AG09319 (cell line): ENCODE data around the gene TUBB1.

Source experiments
- DNase-seq: peaks from one replicate; pipeline ENCODE4 v3.0.0-alpha.2; 2010; ENCODE audit warnings: low read depth; ENCODE audit errors: extremely low read depth
- TF ChIP-seq, protein P1 (sequence below): IDR thresholded peaks from 2 replicates; pipeline ENCODE4 v1.5.1; 2011; ENCODE audit warnings: low read depth, mild to moderate bottlenecking, inconsistent platforms, low read length, moderate library complexity

TUBB1 gene

DNA sequence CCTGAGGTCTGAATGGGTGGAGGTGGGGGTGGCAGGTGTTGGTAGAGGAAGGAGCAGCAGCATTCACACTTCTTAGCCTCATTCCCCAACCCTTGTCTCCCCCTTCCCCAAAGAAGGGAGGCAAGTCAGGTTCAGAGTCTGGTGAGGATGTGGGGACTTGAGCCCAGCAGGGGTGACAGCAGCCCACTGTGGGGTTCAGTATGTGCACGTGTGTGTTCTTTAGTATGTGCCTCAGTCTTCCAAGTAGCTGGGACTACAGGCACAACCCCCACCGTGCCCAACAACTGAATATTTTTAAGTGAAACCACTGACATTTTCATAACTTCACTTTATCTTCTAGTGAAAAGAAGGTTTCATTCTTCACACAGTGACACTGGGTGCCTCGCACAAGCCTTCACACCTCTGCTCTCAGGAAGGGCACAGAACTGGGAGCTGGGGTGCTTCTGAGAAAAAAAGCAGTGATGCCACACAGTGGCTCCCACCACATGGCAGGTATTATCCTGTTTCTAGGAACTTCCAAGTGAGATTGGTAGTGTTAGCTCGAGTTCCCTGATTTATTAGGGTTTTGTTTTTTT, 56.8 kb downstream of the TUBB1 start:
- DNase-seq: no peak
- TF ChIP-seq, protein P1, sequence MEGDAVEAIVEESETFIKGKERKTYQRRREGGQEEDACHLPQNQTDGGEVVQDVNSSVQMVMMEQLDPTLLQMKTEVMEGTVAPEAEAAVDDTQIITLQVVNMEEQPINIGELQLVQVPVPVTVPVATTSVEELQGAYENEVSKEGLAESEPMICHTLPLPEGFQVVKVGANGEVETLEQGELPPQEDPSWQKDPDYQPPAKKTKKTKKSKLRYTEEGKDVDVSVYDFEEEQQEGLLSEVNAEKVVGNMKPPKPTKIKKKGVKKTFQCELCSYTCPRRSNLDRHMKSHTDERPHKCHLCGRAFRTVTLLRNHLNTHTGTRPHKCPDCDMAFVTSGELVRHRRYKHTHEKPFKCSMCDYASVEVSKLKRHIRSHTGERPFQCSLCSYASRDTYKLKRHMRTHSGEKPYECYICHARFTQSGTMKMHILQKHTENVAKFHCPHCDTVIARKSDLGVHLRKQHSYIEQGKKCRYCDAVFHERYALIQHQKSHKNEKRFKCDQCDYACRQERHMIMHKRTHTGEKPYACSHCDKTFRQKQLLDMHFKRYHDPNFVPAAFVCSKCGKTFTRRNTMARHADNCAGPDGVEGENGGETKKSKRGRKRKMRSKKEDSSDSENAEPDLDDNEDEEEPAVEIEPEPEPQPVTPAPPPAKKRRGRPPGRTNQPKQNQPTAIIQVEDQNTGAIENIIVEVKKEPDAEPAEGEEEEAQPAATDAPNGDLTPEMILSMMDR: no peak
